Ovary (tissue), 3 donors: ENCODE data around the gene ZNF562.

Source experiments
- EP300 ChIP-seq: sonication (generic); formaldehyde crosslinking; IDR thresholded peaks from one replicate; pipeline ENCODE4 v1.6.1; 2017; ENCODE audit warnings: antibody characterized with exemption
- POLR2A ChIP-seq: fragments of 450-650 bp; IDR thresholded peaks from one replicate; pipeline ENCODE4 v1.6.1; 2017; ENCODE audit warnings: antibody characterized with exemption, mild to moderate bottlenecking, moderate library complexity
- TF ChIP-seq, protein P1 (sequence below), 3 donors: fragments of 450-650 bp in 2 of 3; fragments of 200-600 bp in 1 of 3; IDR thresholded peaks; one replicate each; pipeline versions ENCODE4 v1.5.1 to v1.8.0; 2016 to 2022; ENCODE audit warnings: antibody characterized with exemption in 3 of 3, mild to moderate bottlenecking in 1 of 3
- donor health status: DM: no; HTN: no; CAD: no.

DNA sequence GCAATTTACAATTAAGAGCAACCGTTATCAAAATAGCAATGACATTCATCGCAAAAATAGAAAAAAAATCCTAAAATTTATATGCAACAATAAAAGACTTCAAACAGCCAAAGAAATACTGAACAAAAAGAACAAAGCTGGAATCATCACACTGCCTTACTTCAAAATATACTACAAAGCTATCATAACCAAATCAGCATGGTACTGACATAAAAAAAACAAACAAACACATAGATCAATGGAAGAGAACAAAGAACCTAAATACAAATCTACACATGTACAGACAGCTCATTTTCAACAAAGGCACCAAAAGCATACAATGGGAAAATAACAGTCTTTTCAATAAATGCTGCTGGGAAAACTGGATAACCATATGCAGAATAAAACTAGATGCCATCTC, 6.4 kb downstream of the ZNF562 start:
- TF ChIP-seq, protein P1, sequence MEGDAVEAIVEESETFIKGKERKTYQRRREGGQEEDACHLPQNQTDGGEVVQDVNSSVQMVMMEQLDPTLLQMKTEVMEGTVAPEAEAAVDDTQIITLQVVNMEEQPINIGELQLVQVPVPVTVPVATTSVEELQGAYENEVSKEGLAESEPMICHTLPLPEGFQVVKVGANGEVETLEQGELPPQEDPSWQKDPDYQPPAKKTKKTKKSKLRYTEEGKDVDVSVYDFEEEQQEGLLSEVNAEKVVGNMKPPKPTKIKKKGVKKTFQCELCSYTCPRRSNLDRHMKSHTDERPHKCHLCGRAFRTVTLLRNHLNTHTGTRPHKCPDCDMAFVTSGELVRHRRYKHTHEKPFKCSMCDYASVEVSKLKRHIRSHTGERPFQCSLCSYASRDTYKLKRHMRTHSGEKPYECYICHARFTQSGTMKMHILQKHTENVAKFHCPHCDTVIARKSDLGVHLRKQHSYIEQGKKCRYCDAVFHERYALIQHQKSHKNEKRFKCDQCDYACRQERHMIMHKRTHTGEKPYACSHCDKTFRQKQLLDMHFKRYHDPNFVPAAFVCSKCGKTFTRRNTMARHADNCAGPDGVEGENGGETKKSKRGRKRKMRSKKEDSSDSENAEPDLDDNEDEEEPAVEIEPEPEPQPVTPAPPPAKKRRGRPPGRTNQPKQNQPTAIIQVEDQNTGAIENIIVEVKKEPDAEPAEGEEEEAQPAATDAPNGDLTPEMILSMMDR (IDR thresholded peaks at IDR 0.05), result no peak
- TF ChIP-seq POLR2A (no peak), EP300 (no peak)
